Measurements from ENCODE around the gene CPHXL.

Gene CPHXL

GRCh38 chr16:75697571-75697970, 28.7 kb downstream of the CPHXL start:
- no peak for DNase-seq

DNA sequence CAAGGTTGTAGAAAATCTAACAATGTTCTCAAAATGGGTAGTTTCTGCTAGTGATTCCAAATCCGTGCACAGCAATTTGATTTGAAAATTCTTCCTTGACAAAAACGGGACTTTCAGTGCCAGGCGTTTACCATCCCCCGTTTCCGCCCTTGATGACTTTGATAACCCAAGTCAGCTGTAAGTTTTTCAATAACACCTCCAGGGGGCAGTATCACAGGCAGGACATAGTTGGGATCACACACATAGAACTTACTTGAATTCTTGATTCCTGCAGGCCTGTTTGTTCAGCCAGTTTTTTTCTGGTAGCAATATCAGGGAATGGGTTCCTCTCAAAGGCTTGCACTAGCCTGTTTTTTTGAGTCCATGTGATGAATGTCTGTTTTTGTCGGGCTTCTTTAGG, 30.6 kb downstream of the CPHXL start:
- DNase-seq = no peak

DNA sequence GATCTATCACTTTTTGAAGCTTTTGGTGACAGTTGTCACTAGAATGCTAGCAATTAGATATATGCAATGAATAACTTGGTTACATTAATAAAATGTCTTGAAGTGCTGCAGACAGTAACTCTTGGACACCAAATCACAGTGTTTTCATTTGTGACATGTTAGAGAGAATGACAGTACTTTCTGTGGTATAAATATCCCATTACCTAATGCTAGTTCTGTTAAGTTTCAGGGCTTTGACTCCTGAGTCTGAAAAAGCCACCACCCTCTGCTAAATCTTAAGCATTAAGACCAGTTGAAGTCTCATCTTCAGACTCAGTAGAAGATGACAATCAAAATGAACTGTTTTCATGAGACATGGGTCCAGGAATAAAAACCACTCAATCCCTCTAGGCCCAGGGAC, 38.9 kb downstream of the CPHXL start:
- no peak for DNase-seq

DNA sequence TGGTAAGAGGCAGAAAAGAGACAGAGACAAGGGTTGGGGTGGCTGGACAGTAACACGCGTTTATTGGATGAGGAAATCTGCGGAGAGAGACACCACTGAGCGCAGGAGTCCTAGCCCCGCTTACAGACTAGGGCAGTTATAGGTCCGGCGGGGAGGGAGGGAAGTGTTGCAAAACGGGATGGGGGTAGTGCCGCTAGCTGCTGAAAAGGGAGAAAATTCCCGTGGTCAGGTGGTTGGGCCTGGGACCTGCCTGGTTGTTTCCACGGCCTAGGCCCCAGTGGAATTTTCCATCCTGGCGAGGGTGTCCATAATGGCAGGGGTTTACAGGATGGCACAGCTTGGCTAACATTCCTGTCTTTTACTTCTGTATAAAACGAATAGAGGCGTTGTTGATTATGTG, 44.0 kb downstream of the CPHXL start:
- no peak for DNase-seq

DNA sequence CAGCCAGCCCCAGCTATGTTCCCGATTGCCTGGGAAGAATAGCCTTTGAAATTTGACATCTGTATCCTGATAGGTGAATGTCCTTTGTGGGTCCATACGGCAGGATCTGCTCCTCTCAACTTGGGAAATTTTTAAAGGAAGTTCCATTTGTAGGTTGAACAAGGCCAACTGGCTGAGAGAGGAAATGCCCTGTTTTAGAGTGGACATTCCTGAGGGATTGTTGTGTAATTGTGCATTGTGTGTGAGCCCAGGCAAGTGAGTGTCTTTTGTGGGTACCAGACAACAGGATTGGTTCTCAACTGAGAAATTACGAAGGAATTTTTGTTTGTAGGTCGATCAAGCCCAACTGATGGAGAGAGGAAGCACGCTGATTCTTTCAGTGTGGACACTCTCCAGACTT, 46.9 kb downstream of the CPHXL start:
- no peak for DNase-seq

- no peak for DNase-seq
These were observed 49.4 kb downstream of the CPHXL start, which contains the start of gene CPHXL2 for GRCh38 chr16:75676909-75677308. CPHXL2 (minus strand) TSS chr16:75677009; CDS start chr16:75676999, 10 bp downstream.

GRCh38 chr16:75667503-75667902, 58.8 kb downstream of the CPHXL start:
- DNase-seq = no peak

All from islet precursor cell (in vitro differentiated cells).